DMS153 (cell line): Measurements from ENCODE around the gene NFKBIA.
A peak's percentile ranks its signal among the peaks of the same experiment; 100 is the strongest.
"Not testable (repeated sequence)": the region's sequence is repeated elsewhere in the genome, so short reads cannot be mapped to it uniquely, and the experiment has no call there.

ENCODE experiments used
- DNase-seq: peaks from one replicate; lab custom pipeline; 2025; lab: John Stamatoyannopoulos, UW

The NFKBIA gene

DNA sequence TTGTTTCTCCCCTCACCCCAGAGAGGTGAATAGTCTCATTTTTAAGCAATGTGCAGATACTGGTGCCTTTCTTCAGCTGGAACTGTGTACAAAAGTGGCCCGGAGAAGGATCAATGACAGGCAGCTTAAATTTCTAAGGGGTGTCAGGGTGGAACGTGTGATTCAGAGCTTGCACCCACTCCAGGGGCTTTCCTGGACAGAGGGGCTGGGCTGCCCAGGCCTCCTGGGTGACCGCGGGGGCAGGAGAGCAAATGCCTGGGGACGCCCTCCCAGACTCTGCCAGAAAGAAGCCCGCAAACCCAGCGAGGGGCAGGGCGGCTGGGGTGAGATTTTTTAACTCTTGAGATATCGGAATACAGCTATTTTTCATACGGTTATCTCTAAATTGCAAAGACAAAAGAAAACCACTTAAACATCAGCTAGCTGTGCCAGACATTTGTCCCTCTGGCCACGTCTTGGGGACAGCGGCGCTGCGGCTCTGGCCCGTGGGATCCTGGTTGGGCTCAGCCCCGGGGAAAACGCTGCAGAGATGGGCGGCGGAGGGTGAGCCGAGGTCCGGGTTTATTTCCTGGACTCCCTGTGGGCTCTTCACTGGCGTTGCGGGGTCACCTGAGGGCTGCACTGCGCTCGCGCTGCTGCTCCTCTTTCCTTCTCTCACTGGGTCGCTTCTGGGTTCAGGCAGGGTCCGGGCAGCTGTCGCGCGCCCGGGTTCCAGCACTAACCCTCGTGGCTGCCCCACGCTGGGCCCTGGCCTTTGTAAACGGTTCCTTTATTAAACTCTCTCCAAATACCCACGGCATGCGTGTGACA is 35.8 kb downstream of the NFKBIA start:
- no peak for DNase-seq

DNA sequence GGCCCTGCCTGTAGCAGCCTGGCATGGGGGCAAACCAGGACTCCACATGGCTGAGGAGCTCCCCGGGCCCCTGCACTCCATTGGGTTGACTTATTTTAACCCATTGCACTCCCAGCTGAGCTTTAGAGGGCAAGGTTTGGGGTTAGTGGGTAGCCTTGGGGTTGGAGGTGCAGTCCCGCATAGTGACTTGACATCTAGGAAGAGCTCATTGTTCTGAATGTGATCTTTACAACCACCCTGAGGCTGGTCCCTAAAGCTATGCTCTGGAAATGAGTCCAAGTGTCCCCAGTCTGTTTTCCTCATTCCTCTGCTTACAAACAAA is 36.4 kb downstream of the NFKBIA start:
- DNase-seq, result no peak

DNA sequence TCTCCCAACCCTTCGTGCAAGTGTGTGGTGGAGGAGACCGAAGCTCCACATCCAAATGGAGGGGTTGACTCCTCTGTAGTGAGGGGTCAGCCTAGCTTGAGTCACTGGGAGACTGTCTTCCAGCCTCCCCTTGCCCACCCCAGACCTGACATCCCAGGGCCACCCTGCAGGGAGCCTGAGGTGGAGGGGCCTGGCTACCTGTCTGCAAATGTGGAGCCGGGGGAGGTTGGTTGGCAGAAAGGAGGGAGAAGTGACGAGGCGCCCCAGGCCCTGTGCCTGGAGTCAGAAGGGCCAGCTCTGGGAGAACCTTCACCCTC is 37.5 kb downstream of the NFKBIA start:
- DNase-seq, result no peak

DNA sequence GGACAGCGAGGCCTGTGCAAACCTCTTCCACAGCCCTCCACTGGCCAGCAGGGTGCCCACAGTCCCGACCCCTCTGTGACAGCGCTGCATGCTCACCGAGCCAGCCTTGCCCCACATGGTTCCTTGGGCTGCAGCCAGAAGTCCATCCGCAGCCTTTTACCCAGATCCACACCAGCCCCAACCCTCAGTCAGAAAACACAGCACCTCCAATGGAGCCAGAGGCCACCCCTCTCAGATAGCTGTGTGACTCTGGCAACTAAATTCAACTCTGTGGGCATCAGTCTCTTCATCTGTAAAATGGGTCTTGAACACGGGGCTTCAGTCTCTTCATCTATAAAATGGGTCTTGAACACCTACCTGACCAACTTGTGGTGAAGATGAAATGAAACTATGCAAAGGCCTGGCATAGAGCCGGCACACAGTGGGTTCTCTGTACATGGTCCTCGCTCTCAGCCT is 38.0 kb downstream of the NFKBIA start:
- no peak for DNase-seq

DNA sequence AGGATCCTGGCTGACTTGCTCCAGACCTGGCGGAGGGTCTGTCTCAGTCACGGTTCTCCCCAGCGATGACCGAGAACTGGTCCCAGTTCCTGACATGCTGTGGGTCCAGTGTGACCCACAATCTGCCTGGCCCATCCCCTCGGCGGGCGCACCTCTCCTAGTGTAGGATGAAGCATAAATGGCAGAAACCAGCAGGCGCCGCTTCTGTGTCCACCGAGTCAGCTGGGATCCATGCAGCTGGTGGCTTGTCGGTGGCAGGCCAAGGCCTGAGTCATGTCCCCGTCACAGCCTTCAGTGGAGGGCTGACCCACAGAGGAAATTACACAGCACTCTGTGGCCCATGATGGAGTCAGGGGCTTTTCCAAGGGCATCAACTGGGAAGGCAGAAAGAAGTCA is 38.5 kb downstream of the NFKBIA start:
- no peak for DNase-seq

DNA sequence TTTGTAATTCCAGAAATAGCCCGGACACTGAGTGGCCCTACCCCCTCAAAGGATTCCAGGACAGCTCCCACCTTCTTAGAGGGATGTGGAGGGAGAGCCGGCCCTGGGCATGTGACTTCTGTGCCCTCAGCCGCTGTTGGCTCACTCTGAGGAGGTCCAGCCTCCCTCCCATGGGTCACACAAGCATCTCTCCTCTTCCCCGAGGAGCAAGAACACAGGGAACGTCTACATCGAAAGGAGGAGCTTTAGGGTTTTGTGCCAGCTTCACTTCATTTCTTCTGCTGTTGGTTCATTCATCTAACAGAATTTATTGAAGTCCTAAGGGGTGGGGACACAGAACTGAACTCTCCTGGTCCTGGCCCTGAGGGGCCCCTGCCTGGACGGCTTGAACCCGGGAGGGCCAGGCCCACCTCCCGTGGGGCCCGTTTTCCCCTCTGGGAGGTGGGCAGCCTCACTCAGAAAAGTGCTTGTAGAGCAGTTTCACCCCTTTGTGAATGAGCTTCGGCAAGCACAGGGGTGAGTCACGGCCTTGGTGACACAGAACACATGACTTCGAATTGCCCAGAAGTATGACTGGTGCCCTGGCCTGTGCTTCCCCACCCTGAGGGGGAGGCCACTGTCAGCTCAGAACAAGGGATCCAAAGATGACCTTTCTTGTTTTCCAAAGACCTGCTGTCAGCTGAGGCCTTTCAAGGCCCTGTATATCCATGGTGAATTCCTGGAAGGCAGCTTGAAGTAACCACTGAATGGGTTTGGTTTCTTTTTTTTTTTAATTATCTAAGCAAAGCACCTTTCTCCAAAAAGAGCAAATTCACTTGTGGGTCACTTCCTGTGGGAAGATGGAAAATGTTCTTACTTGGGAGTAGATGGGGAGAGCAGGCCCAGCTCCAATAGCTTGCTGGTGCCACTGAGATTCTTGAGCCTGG is 39.2 kb downstream of the NFKBIA start:
- no peak for DNase-seq

DNA sequence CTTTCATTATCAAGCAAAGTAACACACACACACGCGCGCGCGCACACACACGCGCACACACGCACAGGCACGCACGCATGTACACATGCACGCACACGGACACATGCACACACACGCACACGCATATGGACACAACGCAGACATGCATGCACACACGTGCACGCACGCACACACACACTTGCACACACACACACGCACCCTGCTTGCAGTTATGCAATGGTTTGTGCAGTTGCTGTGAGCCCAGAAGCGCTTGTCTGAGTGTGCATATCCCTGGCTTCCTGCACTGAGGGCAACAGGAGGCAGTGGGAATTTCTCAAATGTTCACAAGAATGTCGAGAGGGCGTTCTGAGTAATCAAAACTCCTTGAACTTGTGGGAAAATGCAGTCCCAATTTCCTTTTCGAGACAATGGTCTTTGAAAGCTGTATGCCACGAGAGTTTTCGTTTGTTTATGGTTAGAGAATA is 41.6 kb downstream of the NFKBIA start:
- no peak for DNase-seq

DNA sequence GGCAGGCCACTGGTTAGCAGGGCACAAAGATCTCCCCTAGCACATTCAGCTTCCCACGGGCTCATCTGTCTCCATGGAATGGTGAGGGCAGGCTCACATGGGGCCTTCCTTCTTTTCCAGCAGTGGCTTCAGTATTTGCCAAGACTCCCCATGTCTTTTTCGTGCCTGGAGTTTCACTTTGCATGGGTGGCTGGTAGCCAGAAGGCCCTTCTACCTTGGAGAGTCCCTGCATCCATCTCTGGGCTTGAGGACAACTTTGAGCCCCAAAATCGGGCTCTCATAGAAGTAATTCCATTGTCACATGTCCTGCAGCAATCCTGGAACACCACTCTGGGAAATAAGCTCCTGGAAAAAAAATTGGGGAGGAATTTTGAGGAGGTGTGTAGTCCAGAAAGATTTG is 42.1 kb downstream of the NFKBIA start:
- no peak for DNase-seq

DNA sequence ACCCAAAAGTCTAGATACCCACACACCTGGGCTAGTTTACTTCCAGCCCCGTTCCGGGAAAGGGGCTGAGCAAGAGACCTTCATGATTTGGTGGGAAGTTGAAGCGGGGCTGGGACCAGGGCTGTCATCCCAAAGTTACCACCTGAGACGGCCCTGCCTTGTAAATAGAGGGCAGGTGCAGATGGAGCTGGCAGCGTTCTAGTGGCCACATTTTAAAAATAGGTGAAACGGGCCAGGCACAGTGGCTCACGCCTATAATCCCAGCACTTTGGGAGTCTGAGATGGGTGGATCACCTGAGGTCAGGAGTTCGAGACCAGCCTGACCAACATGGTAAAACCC is 43.4 kb downstream of the NFKBIA start:
- no peak for DNase-seq

DNA sequence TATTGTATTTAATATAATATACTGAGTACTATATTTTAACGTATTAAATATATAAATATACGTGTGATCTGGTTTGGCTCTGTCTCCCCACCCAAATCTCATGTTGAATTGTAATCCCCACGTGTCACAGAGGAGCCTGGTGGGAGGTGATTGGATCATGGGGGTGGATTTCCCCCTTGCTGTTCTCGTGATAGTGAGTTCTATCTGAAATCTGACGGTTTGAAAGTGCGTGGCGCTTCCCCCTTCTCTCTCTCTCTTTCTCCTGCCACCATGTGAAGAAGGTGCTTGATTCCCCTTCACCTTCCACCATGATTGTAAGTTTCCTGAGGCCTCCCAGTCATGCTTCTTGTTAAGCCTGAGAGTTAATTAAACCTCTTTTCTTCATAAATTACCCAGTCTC is 44.9 kb downstream of the NFKBIA start:
- not testable (repeated sequence) for DNase-seq

DNA sequence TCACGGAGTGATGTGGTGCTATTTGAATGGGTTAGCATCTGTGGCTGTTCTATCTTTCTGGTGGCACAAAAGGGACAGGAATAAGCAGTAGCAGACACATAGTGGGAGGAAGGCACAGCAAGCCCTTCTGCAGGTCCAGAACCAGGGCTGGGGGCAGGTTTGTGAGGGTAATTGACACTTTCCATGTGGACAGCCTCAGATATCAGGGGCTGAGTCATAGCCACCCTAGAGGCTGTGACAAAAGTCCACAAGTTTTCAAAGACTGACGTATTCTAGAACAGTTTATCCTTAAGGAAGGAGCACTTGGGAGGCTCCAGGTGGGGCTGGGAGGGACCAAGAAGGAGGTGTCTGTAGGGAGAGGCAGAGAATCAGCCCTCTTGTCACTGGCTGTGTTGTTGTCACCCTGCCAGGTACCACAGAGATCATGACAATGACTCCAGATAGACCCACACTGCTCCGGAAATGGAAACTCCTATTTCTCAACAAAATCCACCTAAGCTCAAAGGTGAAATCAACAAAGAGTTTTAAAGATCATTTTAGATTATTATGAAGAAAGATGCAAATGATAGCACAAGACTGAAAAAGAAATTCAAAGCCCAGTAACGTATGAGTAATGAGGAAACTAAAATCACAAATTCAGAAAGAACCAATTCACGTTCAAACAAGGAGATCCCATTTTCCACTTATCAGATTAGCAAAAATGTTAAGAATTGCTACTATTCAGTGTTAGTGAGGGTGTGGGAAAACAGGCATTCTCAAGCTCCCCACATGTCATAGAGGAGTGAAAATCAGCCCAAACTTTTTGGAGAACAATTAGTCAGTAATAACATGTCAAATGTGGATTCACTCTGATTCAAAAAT is 48.3 kb downstream of the NFKBIA start:
- DNase-seq, result no peak

DNA sequence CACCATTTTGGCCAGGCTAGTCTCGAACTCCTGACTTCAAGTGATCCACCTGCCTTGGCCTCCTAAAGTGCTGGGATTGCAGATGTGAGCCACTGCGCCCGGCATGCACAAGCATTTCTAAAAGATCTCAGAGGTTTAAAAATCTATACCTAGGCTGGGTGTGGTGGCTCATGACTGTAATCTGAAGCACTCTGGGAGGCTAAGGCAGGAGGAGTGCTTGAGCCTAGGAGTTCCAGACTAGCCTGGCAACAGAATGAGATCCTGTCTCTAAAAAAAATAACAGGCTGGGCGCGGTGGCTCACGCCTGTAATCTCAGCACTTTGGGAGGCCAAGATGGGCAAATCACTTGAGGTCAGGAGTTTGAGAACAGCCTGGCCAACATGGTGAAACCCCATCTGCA is 49.3 kb downstream of the NFKBIA start:
- DNase-seq, result not testable (repeated sequence)

DNA sequence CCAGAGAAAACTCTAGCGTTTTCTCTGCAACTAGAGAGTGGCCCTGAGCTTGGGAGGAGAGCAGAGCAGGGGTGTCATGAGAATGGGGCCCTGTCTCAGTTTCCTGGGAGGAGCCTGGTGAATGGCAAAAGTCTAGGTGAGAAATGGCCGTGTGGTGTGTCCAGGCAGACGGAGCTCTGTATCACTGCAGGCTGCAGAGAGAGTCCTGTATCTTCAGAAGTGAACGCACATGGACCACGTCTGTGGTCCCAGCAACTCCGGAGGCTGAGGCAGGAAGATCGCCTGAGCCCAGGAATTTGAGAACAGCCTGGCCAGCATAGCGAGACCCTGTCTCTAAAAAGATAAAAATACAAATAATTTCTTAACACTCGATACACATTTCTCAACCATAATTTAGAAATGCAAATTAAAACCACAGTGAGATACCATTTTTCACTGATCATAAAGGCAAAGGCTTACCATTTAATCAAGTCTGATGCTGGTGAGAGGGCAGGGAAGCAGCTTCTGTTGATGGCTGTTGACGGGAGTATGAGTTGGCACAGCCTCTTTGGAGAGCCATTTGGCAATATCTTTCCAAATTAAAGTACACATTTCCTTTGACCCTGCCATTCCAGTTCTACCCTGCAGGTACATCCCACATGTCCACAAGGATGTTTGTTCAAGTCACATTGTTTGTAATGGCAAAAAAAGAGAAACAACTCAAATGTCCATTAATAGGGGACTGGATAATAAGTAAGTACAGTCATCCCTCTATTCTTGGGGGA is 51.0 kb downstream of the NFKBIA start:
- DNase-seq, result peak; percentile 34

DNA sequence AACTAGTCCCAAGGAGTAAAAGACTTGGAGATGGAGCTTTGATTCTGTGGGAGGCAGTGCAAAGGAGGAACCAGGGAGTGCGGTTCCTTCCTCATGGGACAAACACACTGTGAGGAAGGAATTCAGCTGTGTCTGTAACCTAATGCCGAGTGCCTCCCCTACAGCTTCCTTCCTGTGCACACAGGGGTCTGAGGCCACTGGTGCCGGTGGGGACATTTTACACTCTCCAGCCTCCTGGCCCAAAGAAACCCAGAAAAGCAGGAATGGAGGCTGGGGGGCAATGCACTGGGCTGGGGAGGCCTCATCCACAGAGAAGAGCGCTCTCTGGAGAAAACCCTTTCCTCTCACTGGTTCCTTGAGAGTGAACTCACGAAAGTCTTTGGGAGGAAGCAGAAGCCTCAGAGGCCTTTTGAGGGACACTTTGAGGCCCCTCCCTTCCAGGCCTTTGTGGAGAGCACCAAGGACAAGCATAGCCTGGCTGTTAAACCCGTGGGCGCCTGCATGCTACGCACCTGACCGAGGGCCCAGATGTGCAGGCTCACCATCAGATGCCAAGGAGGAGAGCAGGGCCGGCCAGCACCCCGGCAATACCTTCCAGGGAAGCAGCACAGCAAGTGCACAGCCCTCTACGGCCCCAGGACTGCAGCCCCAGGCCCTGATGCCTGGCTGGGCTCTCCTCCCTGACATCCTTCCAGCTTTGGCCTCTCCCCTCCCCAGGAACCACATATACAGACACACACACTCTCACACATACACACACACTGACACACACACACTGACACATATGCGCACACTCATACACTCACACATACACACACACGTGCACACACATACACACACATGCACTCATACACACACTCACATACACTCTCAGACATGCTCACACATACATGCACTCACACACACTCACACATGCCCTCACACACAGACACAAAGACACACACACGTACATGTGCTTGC is 52.0 kb downstream of the NFKBIA start:
- no peak for DNase-seq

DNA sequence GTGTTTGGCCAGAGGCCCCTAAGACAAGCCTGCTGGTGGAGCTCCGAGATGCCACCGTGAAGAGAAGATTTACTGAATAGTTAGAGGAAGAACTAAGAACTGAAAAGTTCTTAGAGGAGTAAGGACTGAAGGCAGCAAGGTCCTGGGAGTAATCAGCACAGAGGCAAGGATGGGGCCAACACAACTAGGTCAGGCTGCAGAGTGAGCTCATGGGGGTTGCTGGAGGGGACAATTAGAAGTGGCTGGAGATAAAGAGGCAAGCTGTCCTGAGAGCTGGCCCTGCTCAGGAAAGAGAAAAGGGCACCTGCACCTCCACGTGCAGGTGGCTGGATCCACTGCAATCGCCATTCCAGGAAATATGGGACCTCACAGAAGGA is 52.7 kb downstream of the NFKBIA start:
- DNase-seq, result no peak
